GM23338 (cell line): ENCODE results near the gene LRRC34.

Source experiments
- CREB1 ChIP-seq: fragments of 250-450 bp; sonication (Bioruptor Pico); IDR thresholded peaks from 2 replicates; pipeline ENCODE4 v1.5.0; 2020; ENCODE audit warnings: low read depth, mild to moderate bottlenecking, moderate library complexity
- CTCF ChIP-seq, 2 experiments: fragments of 200-600 bp in 1 of 2; sonication (generic) in 1 of 2; conservative IDR thresholded peaks; 2 replicates each; pipeline versions ENCODE4 v1.5.1 to v1.6.1; 2016 to 2017; ENCODE audit warnings: antibody characterized with exemption in 2 of 2, low read depth in 2 of 2, mild to moderate bottlenecking in 2 of 2, moderate library complexity in 1 of 2
- EZH2 ChIP-seq: fragments of 200-600 bp; sonication (generic); IDR thresholded peaks from one replicate; pipeline ENCODE4 v1.8.0; 2017; ENCODE audit warnings: antibody characterized with exemption, mild to moderate bottlenecking, low read depth; ENCODE audit not compliant: unreplicated experiment
- EZH2phosphoT487 ChIP-seq: fragments of 200-600 bp; sonication (generic); IDR thresholded peaks from one replicate; pipeline ENCODE4 v1.8.1; 2018; ENCODE audit warnings: antibody characterized with exemption; ENCODE audit not compliant: unreplicated experiment
- JUNB ChIP-seq: IDR thresholded peaks from one replicate; pipeline ENCODE4 v1.6.1; 2016; ENCODE audit warnings: antibody characterized with exemption; ENCODE audit not compliant: unreplicated experiment
- NANOG ChIP-seq: IDR thresholded peaks from 2 replicates; pipeline ENCODE4 v1.6.1; 2016; ENCODE audit warnings: antibody characterized with exemption, borderline replicate concordance
- POLR2AphosphoS5 ChIP-seq: IDR thresholded peaks from 2 replicates; pipeline ENCODE4 v1.6.1; 2016; ENCODE audit warnings: antibody characterized with exemption, low read depth
- REST ChIP-seq: IDR thresholded peaks from one replicate; pipeline ENCODE4 v1.6.1; 2018; ENCODE audit warnings: antibody characterized with exemption; ENCODE audit not compliant: unreplicated experiment
- ZNF331 ChIP-seq: fragments of 250-450 bp; sonication (Bioruptor Pico); IDR thresholded peaks from 2 replicates; pipeline ENCODE4 v1.5.0; 2020; ENCODE audit warnings: low read depth, mild to moderate bottlenecking, moderate library complexity
- ZNF462 ChIP-seq: fragments of 250-450 bp; sonication (Bioruptor Pico); IDR thresholded peaks from 2 replicates; pipeline ENCODE4 v1.5.0; 2020; ENCODE audit warnings: mild to moderate bottlenecking, moderate library complexity

GRCh38 chr3:169813278-169813677, 574 bp upstream of the LRRC34 start:
- TF ChIP-seq ZNF331 (CRISPR knock-in tag): no peak
- TF ChIP-seq CTCF (conservative IDR thresholded peaks at IDR 0.05; ENCODE audit: low read depth in 2 of 2): no peak
- TF ChIP-seq POLR2AphosphoS5: no peak
- TF ChIP-seq EZH2: no peak
- no peak for TF ChIP-seq EZH2phosphoT487
- no peak for TF ChIP-seq NANOG
- no peak for TF ChIP-seq REST
- TF ChIP-seq ZNF462 (CRISPR knock-in tag): no peak
- no peak for TF ChIP-seq CREB1 (CRISPR knock-in tag)
- no peak for TF ChIP-seq JUNB
